ENCODE data around the gene REEP1.

Gene REEP1

GRCh38 chr2:86305195-86305914 lies 32.1 kb downstream of the REEP1 start:
- DNase-seq = no peak

- no peak for DNase-seq
Measured at GRCh38 chr2:86304416-86304815, 33.0 kb downstream of the REEP1 start.

- DNase-seq = no peak
Measured at GRCh38 chr2:86302320-86302719, 35.1 kb downstream of the REEP1 start.

GRCh38 chr2:86301711-86302202 lies 35.7 kb downstream of the REEP1 start:
- peak; percentile 20 for DNase-seq

GRCh38 chr2:86301009-86301408 lies 36.4 kb downstream of the REEP1 start:
- DNase-seq = peak; percentile 6

- DNase-seq = no peak
Measured at GRCh38 chr2:86300496-86300895, 36.9 kb downstream of the REEP1 start.

GRCh38 chr2:86298411-86299390 lies 38.7 kb downstream of the REEP1 start:
- DNase-seq = peak; percentile 1

GRCh38 chr2:86297382-86298147 lies 39.9 kb downstream of the REEP1 start:
- no peak for DNase-seq

GRCh38 chr2:86296947-86297346 lies 40.5 kb downstream of the REEP1 start:
- no peak for DNase-seq

- DNase-seq = no peak
Measured at GRCh38 chr2:86295066-86295465, 42.4 kb downstream of the REEP1 start.

GRCh38 chr2:86293612-86294011 lies 43.8 kb downstream of the REEP1 start:
- peak; percentile 14 for DNase-seq

- no peak for DNase-seq
Measured at GRCh38 chr2:86292571-86293515, 44.6 kb downstream of the REEP1 start.

GRCh38 chr2:86291328-86291662 lies 46.1 kb downstream of the REEP1 start:
- no peak for DNase-seq

- no peak for DNase-seq
Measured at GRCh38 chr2:86290596-86291327, 46.7 kb downstream of the REEP1 start.

- DNase-seq = no peak
Measured at GRCh38 chr2:86286516-86286915, 50.9 kb downstream of the REEP1 start.

GRCh38 chr2:86285981-86286380 lies 51.4 kb downstream of the REEP1 start:
- no peak for DNase-seq

GRCh38 chr2:86285571-86285970 lies 51.9 kb downstream of the REEP1 start:
- DNase-seq = no peak

GRCh38 chr2:86284987-86285386 lies 52.4 kb downstream of the REEP1 start:
- DNase-seq = no peak

GRCh38 chr2:86284401-86284841 lies 53.0 kb downstream of the REEP1 start:
- no peak for DNase-seq

GRCh38 chr2:86283411-86284030 lies 53.9 kb downstream of the REEP1 start:
- DNase-seq = no peak
